K562 (cell line): ENCODE results near the gene GRB10. TPM values are rescaled to one million over a fixed set of nuclear protein-coding genes. Genes with fewer than 3 reads are reported as not detected.

Experiments used
- CREB1 ChIP-seq, 2 experiments: sonication (generic) in 1 of 2; formaldehyde crosslinking in 1 of 2; IDR thresholded peaks; 2 replicates each; pipeline versions ENCODE4 v1.6.1 to v1.8.0; 2012 to 2022; ENCODE audit warnings: inconsistent platforms in 1 of 2, mild to moderate bottlenecking in 1 of 2, missing genetic modification reagents in 1 of 2, moderate library complexity in 1 of 2
- DPF2 ChIP-seq: fragments of 450-650 bp; IDR thresholded peaks from 2 replicates; pipeline ENCODE4 v1.6.1; 2016
- GABPA ChIP-seq: fragments of 200-800 bp; sonication (Bioruptor generic); conservative IDR thresholded peaks from 2 replicates; pipeline ENCODE4 v1.6.1; 2016; ENCODE audit warnings: low read depth, missing genetic modification characterization, missing compliant biosample characterization
- HDAC8 ChIP-seq: fragments of 450-650 bp; IDR thresholded peaks from 2 replicates; pipeline ENCODE4 v1.6.1; 2016; ENCODE audit warnings: mild to moderate bottlenecking, missing genetic modification characterization, moderate library complexity, missing compliant biosample characterization
- HLTF ChIP-seq: fragments of 450-650 bp; IDR thresholded peaks from 2 replicates; pipeline ENCODE4 v1.6.1; 2016
- JUND ChIP-seq, 2 experiments: IDR thresholded peaks; 2 replicates in 1 of 2; 3 replicates in 1 of 2; pipeline ENCODE4 v1.6.1; 2011; ENCODE audit warnings: borderline replicate concordance in 2 of 2, low read depth in 2 of 2, low read length in 2 of 2, improper control_type of control experiment in 1 of 2, missing biosample characterization in 1 of 2, missing genetic modification characterization in 1 of 2, missing genetic modification reagents in 1 of 2
- LARP7 ChIP-seq: fragments of 450-650 bp; IDR thresholded peaks from 2 replicates; pipeline ENCODE4 v1.6.1; 2016
- MAX ChIP-seq: sonication (generic); formaldehyde crosslinking; IDR thresholded peaks from 2 replicates; pipeline ENCODE4 v1.9.0; 2022; ENCODE audit warnings: mild to moderate bottlenecking, missing genetic modification reagents
- MEF2A ChIP-seq: IDR thresholded peaks from 2 replicates; pipeline ENCODE4 v1.6.1; 2011; ENCODE audit warnings: low read depth, mild to moderate bottlenecking, low read length, moderate library complexity; ENCODE audit not compliant: control insufficient read depth
- NFYB ChIP-seq: IDR thresholded peaks from 2 replicates; pipeline ENCODE4 v1.6.1; 2011; ENCODE audit warnings: mild to moderate bottlenecking, moderate library complexity; ENCODE audit not compliant: insufficient read length; ENCODE audit errors: extremely low read depth
- PBX2 ChIP-seq, 2 experiments: IDR thresholded peaks in 1 of 2; conservative IDR thresholded peaks in 1 of 2; 2 replicates each; pipeline ENCODE4 v1.6.1; 2016; ENCODE audit warnings: low read depth in 2 of 2, mild to moderate bottlenecking in 1 of 2, missing compliant biosample characterization in 1 of 2, missing genetic modification characterization in 1 of 2, moderate library complexity in 1 of 2
- PHF8 ChIP-seq: fragments of 200-600 bp; sonication (generic); IDR thresholded peaks from 2 replicates; pipeline ENCODE4 v1.6.1; 2012; ENCODE audit warnings: mixed run types, mild to moderate bottlenecking, inconsistent platforms, low read length, moderate library complexity, borderline replicate concordance
- POLR2AphosphoS2 ChIP-seq: IDR thresholded peaks from 2 replicates; pipeline ENCODE4 v1.6.1; 2012; ENCODE audit warnings: low read length, improper control_type of control experiment
- POLR2G ChIP-seq: fragments of 200-400 bp; formaldehyde crosslinking; IDR thresholded peaks from 2 replicates; pipeline ENCODE4 v1.6.1; 2017; ENCODE audit warnings: low read depth, mild to moderate bottlenecking, antibody characterized with exemption, low read length, moderate library complexity
- SNRNP70 ChIP-seq: fragments of 200-400 bp; formaldehyde crosslinking; optimal IDR thresholded peaks from 2 replicates; pipeline ENCODE3; 2017; ENCODE audit warnings: low read depth, low read length
- STAT5B ChIP-seq: fragments of 250-450 bp; sonication (Bioruptor Pico); IDR thresholded peaks from 2 replicates; pipeline ENCODE4 v1.8.0; 2021; ENCODE audit warnings: mild to moderate bottlenecking, inconsistent platforms
- TBP ChIP-seq: optimal IDR thresholded peaks from 2 replicates; pipeline ENCODE3; 2011; ENCODE audit warnings: low read depth, low read length, improper control_type of control experiment
- ZBTB43 ChIP-seq: sonication (generic); formaldehyde crosslinking; IDR thresholded peaks from 2 replicates; pipeline ENCODE4 v1.8.0; 2023; ENCODE audit warnings: mild to moderate bottlenecking, missing genetic modification reagents
- ZBTB49 ChIP-seq: sonication (generic); formaldehyde crosslinking; IDR thresholded peaks from 2 replicates; pipeline ENCODE4 v1.8.0; 2022; ENCODE audit warnings: missing genetic modification reagents, mild to moderate bottlenecking, borderline replicate concordance
- ZNF197 ChIP-seq: fragments of 200-800 bp; sonication (Bioruptor generic); IDR thresholded peaks from 2 replicates; pipeline ENCODE4 v1.6.1; 2016; ENCODE audit warnings: low read depth, missing genetic modification characterization, missing compliant biosample characterization
- ZNF695 ChIP-seq: fragments of 450-650 bp; formaldehyde crosslinking; IDR thresholded peaks from 2 replicates; pipeline ENCODE4 v1.4.0; 2020; ENCODE audit warnings: mild to moderate bottlenecking, moderate library complexity
- polyA plus RNA-seq, 8 experiments: library from polyadenylated mRNA; depleted of rRNA in 4 of 8; stranded (reverse) in 5 of 8; unstranded in 3 of 8; fragments of >200 nt; fragmentation: Nextera tagmentation in 2 of 8; fragmentation: Illumina TruSeq in 1 of 8; extraction: Ambion mirVana in 2 of 8; extraction: Trizol in 1 of 8; gene quantifications; 2 replicates each; pipeline versions ENCODE4 v1.2.1 to v1.2.3, GENCODE V29; 2011 to 2014; ENCODE audit warnings: inconsistent platforms in 1 of 8, missing spikeins in 1 of 8
- total RNA-seq, 7 experiments: library from RNA; depleted of rRNA in 6 of 7; stranded (reverse); fragments of >200 nt in 6 of 7; fragmentation: Illumina TruSeq in 2 of 7; extraction: Trizol in 2 of 7; gene quantifications; 2 replicates each; pipeline versions ENCODE4 v1.2.1 to v1.2.3, GENCODE V29; 2011 to 2021; ENCODE audit warnings: low replicate concordance in 1 of 7

GRB10 gene
- total and polyA plus RNA-seq, 9 of the 15 experiments (the other 6 are each of a cell fraction or from before 2014, with no cell fraction given) = 8.9 to 88.5 (median 40.7) TPM

- TF ChIP-seq MAX (no peak), MEF2A (no peak), PHF8 (no peak), ZNF197 (no peak), ZNF695 (CRISPR knock-in tag) (no peak), TBP (no peak), POLR2AphosphoS2 (no peak), HDAC8 (tag) (no peak), ZBTB43 (CRISPR knock-in tag) (no peak), LARP7 (no peak), CREB1 (IDR thresholded peaks at IDR 0.05) (no peak), CREB1 (CRISPR knock-in tag; IDR thresholded peaks at IDR 0.05) (no peak), ZBTB49 (CRISPR knock-in tag) (no peak), STAT5B (CRISPR knock-in tag) (no peak), PBX2 (CRISPR knock-in tag; IDR thresholded peaks at IDR 0.05; ENCODE audit: low read depth) (no peak), PBX2 (tag; conservative IDR thresholded peaks at IDR 0.05; ENCODE audit: low read depth) (no peak; the same call in 1 of the 2 replicates), NFYB (no peak), DPF2 (0 out of 2 replicates have a peak, but pooled peaks have one; percentile 13), POLR2G (no peak), HLTF (no peak), JUND (IDR thresholded peaks at IDR 0.05; ENCODE audit: borderline replicate concordance, low read depth, low read length) (peak; percentile 61; the same call in 1 of the 2 replicates), JUND (tag; IDR thresholded peaks at IDR 0.05; ENCODE audit: borderline replicate concordance, low read depth, low read length) (peak; percentile 72; the same call in 2 of the 3 replicates), GABPA (tag) (0 out of 2 replicates have a peak, but pooled peaks have one; percentile 27), SNRNP70 (no peak)
Observed at GRCh38 chr7:50821457-50822008, 38.8 kb upstream of the GRB10 start (continued).
